Testis (tissue), 2 donors: ENCODE results near the gene SMYD3.

Source experiments
- CTCF ChIP-seq, 3 experiments: fragments of 450-650 bp in 2 of 3; fragments of 200-600 bp in 1 of 3; sonication (generic) in 1 of 3; IDR thresholded peaks; one replicate each; pipeline ENCODE4 v1.5.1; 2016 to 2019; ENCODE audit warnings: antibody characterized with exemption in 3 of 3, mild to moderate bottlenecking in 2 of 3, moderate library complexity in 1 of 3
- POLR2A ChIP-seq: fragments of 450-650 bp; IDR thresholded peaks from one replicate; pipeline ENCODE4 v1.6.1; 2017; ENCODE audit warnings: antibody characterized with exemption, mild to moderate bottlenecking, moderate library complexity

- TF ChIP-seq CTCF (IDR thresholded peaks at IDR 0.05) (no peak), POLR2A (no peak)
Measured at GRCh38 chr1:245987219-245987545, 519.9 kb downstream of the SMYD3 start.
